Neural cell (in vitro differentiated cells): Measurements from ENCODE around the gene ZNF583. TPM values are rescaled to one million over a fixed set of nuclear protein-coding genes. Genes with fewer than 3 reads are reported as not detected.
A peak's percentile ranks its signal among the peaks of the same experiment; 100 is the strongest.

Experiments used
- H2AFZ ChIP-seq: fragments of 200-600, 300-800 bp; sonication (generic), shearing (Covaris generic); 2 replicates; pipeline ENCODE4 v1.6.0; 2014; ENCODE audit warnings: low read depth, mild to moderate bottlenecking, antibody characterized with exemption, low read length, moderate library complexity
- H3F3A ChIP-seq: fragments of 200-600 bp; shearing (Covaris generic); 2 replicates; pipeline ENCODE4 v1.6.1; 2016; ENCODE audit warnings: mild to moderate bottlenecking, moderate library complexity, mixed read lengths, antibody characterized with exemption, low read length; ENCODE audit not compliant: insufficient read depth, poor library complexity, severe bottlenecking
- H3K27ac ChIP-seq: fragments of 200-600, 300-800 bp; sonication (generic), shearing (Covaris generic); 2 replicates; pipeline ENCODE4 v1.5.1; 2014; ENCODE audit warnings: mild to moderate bottlenecking, low read length, moderate library complexity
- H3K27me3 ChIP-seq: fragments of 300-800, 200-600 bp; sonication (generic), shearing (Covaris generic); 2 replicates; pipeline ENCODE4 v1.6.0; 2014; ENCODE audit warnings: mild to moderate bottlenecking, low read depth, low read length, moderate library complexity; ENCODE audit not compliant: insufficient read depth
- H3K36me3 ChIP-seq: fragments of 300-800, 200-600 bp; sonication (generic), shearing (Covaris generic); 2 replicates; pipeline ENCODE4 v1.5.1; 2014; ENCODE audit warnings: mild to moderate bottlenecking, antibody characterized with exemption, low read length, moderate library complexity; ENCODE audit not compliant: insufficient read depth
- H3K4me2 ChIP-seq: fragments of 300-800, 200-600 bp; sonication (generic), shearing (Covaris generic); 2 replicates; pipeline ENCODE4 v1.6.0; 2014; ENCODE audit warnings: mild to moderate bottlenecking, low read length
- H3K4me3 ChIP-seq: fragments of 300-800, 200-600 bp; sonication (generic), shearing (Covaris generic); 2 replicates; pipeline ENCODE4 v1.5.1; 2014; ENCODE audit warnings: mild to moderate bottlenecking, low read length, moderate library complexity
- H3K79me2 ChIP-seq: fragments of 200-600 bp; shearing (Covaris generic); replicated peaks from 2 replicates; pipeline ENCODE4 v1.6.0; 2014; ENCODE audit warnings: mild to moderate bottlenecking, low read length, moderate library complexity; ENCODE audit not compliant: insufficient read depth
- H3K9ac ChIP-seq: fragments of 300-800, 200-600 bp; sonication (generic), shearing (Covaris generic); 2 replicates; pipeline ENCODE4 v1.6.1; 2016; ENCODE audit warnings: mild to moderate bottlenecking, low read length, mixed read lengths
- H3K9me2 ChIP-seq: fragments of 200-600 bp; shearing (Covaris generic); 2 replicates; pipeline ENCODE4 v1.6.1; 2016; ENCODE audit warnings: mild to moderate bottlenecking, low read length, mixed read lengths; ENCODE audit not compliant: insufficient read depth
- H3K9me3 ChIP-seq: fragments of 200-600, 300-800 bp; sonication (generic), shearing (Covaris generic); 2 replicates; pipeline ENCODE4 v1.6.1; 2016; ENCODE audit warnings: mild to moderate bottlenecking, mixed run types, low read length, moderate library complexity, mixed read lengths
- H4K20me1 ChIP-seq: fragments of 200-600 bp; shearing (Covaris generic); 2 replicates; pipeline ENCODE4 v1.6.1; 2016; ENCODE audit warnings: mild to moderate bottlenecking, mixed run types; ENCODE audit not compliant: insufficient read depth
- CTCF ChIP-seq: fragments of 450-650 bp; IDR thresholded peaks from 2 replicates; pipeline ENCODE4 v1.5.1; 2014; ENCODE audit warnings: antibody characterized with exemption, mild to moderate bottlenecking, moderate library complexity; ENCODE audit not compliant: poor library complexity, severe bottlenecking
- EP300 ChIP-seq: fragments of 450-650 bp; conservative IDR thresholded peaks from 2 replicates; pipeline ENCODE4 v1.6.1; 2014; ENCODE audit warnings: antibody characterized with exemption, mild to moderate bottlenecking, moderate library complexity; ENCODE audit not compliant: poor library complexity, severe bottlenecking
- EZH2 ChIP-seq: fragments of 200-600, 300-800 bp; shearing (Covaris generic), sonication (generic); IDR thresholded peaks from 2 replicates; pipeline ENCODE4 v1.6.1; 2014; ENCODE audit warnings: antibody characterized with exemption, low read length, borderline replicate concordance, mild to moderate bottlenecking; ENCODE audit not compliant: insufficient read depth, poor library complexity, severe bottlenecking
- POLR2AphosphoS5 ChIP-seq: IDR thresholded peaks from 2 replicates; pipeline ENCODE4 v1.6.1; 2012
- RAD21 ChIP-seq: fragments of 450-650 bp; conservative IDR thresholded peaks from 2 replicates; pipeline ENCODE4 v1.6.1; 2014; ENCODE audit warnings: antibody characterized with exemption, mild to moderate bottlenecking, moderate library complexity
- REST ChIP-seq: IDR thresholded peaks from 2 replicates; pipeline ENCODE4 v1.6.1; 2012; ENCODE audit warnings: borderline replicate concordance
- TAF1 ChIP-seq: IDR thresholded peaks from 2 replicates; pipeline ENCODE4 v1.6.1; 2012; ENCODE audit warnings: low read depth
- polyA plus RNA-seq: library from polyadenylated mRNA; depleted of rRNA; stranded (reverse); fragments of >200 nt; gene quantifications from 2 replicates; pipeline ENCODE4 v1.2.3, GENCODE V29; 2014

The ZNF583 gene
- polyA plus RNA-seq, 1 donor from 2014 or later, result 31.5 TPM

- Histone ChIP-seq H3F3A (no peaks in the 10 kb centered on the region), H2AFZ (no peak overlapping the region), H3K9me3 (no peaks in the 10 kb centered on the region), H3K79me2 (peaks cover 26% of the 10 kb centered on the region), H3K27me3 (no peaks in the 10 kb centered on the region), H3K27ac (no peak overlapping the region), H3K4me3 (no peak overlapping the region), H3K9me2 (no peaks in the 10 kb centered on the region), H3K4me2 (no peak overlapping the region), H3K36me3 (peaks cover 3% of the 10 kb centered on the region), H4K20me1 (no peaks in the 10 kb centered on the region), H3K9ac (no peak overlapping the region)
- no peak for TF ChIP-seq CTCF
- TF ChIP-seq EP300, result no peak
- no peak for TF ChIP-seq REST
- no peak for TF ChIP-seq RAD21
- no peak for TF ChIP-seq EZH2
- TF ChIP-seq TAF1, result no peak
Measured at GRCh38 chr19:56400485-56400884, 3.6 kb upstream of the ZNF583 start.

- peak overlapping the region; percentile 95 for H3K9ac ChIP-seq
- peaks cover 18% of the 10 kb centered on the region for H3K36me3 ChIP-seq
- peak overlapping the region; percentile 94 for H3K27ac ChIP-seq
- H4K20me1 ChIP-seq, result no peaks in the 10 kb centered on the region
- H3K9me2 ChIP-seq, result no peaks in the 10 kb centered on the region
- peak overlapping the region; percentile 81 for H3K4me3 ChIP-seq
- peaks cover 10% of the 10 kb centered on the region for H3K9me3 ChIP-seq
- no peaks in the 10 kb centered on the region for H3F3A ChIP-seq
- H3K4me2 ChIP-seq, result peak overlapping the region; percentile 56
- peak overlapping the region; percentile 94 for H2AFZ ChIP-seq
- peaks cover 45% of the 10 kb centered on the region for H3K79me2 ChIP-seq
- TF ChIP-seq CTCF (no peak), REST (no peak), EZH2 (no peak), POLR2AphosphoS5 (no peak), RAD21 (no peak)
- no peaks in the 10 kb centered on the region for H3K27me3 ChIP-seq
Measured at GRCh38 chr19:56403261-56403660, 871 bp upstream of the ZNF583 start.
